ENCODE data around the gene CHP1.
"Not testable (repeated sequence)": the region's sequence is repeated elsewhere in the genome, so short reads cannot be mapped to it uniquely, and the experiment has no call there.

Gene CHP1

DNA sequence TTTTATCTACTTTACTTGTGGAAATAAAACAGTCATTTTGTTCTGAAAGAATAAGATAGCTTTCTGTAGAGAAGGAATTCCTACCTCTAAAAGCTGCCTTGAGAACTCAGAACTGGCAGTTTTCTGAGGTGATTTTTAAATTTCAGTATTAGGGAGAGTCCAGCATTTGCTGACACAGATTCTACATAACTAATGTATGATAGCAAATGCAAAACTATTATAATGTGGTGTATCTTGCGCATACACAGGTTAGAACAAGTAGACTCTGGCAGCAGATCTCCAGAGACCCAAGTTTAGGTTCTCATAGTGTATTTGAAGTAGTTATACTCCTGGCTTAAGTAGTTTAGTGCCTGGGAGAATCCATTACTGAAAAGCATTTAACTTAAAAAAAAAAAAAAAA lies 70.5 kb downstream of the CHP1 start:
- no peaks in the 10 kb centered on the region for H3K9me3 Mint-ChIP-seq (ENCODE audit: low read depth)
- peaks cover 2% of the 10 kb centered on the region for H3K36me3 Mint-ChIP-seq

DNA sequence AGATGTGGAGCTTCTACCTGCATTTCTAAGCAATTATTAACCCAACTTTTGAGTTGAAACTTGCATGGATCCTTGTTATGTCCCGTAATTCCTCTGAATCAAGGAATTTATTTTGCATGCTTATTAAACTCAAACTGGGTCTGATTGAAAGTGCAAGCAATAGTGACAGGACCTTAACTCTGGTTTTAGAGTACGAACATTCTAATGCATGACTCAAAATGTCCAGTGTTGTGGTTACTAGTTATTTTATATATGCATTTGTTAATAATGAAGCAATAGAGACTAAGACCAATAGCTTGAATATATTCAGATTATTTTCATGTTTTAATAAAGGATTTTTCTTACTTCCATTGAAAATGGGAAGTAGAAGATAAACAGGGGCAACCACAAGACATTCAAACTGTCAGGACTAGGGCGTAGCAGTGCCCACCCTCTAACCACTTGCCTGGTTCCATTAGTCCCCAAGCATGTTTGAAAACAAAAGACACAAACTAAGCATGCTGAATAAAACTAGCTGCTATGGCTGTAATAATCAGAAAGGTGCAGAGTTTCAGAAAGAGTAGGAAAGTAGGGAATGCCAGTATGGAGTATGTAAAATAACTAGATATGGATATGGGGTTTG lies 73.2 kb downstream of the CHP1 start:
- peaks cover 2% of the 10 kb centered on the region for H3K36me3 Mint-ChIP-seq
- H3K27ac Mint-ChIP-seq: peak overlapping the region; percentile 12

More for the DNA sequence above, 70.5 kb downstream of the CHP1 start:
- Mint-ChIP-seq H3K4me1 (ENCODE audit: low read depth) (no peaks in the 10 kb centered on the region), H3K4me3 (no peak overlapping the region), H3K27ac (no peak overlapping the region), H3K27me3 (no peaks in the 10 kb centered on the region)

DNA sequence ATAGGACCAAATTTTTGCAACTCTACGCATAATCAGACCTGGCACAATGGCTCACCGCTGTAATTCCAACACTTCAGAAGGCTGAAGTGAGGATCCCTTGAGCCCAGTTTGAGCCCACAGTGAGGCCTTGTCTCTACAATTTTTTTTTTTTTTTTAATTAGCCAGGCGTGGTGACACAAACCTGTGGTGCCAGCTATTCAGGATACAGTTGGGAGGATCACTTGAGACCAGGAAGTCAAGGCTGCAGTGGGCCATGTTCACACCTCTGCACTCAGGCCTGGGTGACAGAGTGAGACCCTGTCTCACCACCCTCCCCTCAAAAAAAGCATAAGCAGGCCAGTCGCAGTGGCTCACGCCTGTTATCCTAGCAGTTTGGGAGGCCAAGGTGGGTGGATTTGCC lies 76.6 kb downstream of the CHP1 start:
- Mint-ChIP-seq H3K9me3 (ENCODE audit: low read depth) (no peaks in the 10 kb centered on the region), H3K4me1 (ENCODE audit: low read depth) (no peaks in the 10 kb centered on the region), H3K36me3 (no peaks in the 10 kb centered on the region), H3K27me3 (no peaks in the 10 kb centered on the region), H3K27ac (no peak overlapping the region), H3K4me3 (no peak overlapping the region)

More for the DNA sequence above, 73.2 kb downstream of the CHP1 start:
- Mint-ChIP-seq H3K4me1 (ENCODE audit: low read depth) (no peaks in the 10 kb centered on the region), H3K4me3 (no peak overlapping the region), H3K27me3 (no peaks in the 10 kb centered on the region), H3K9me3 (ENCODE audit: low read depth) (no peaks in the 10 kb centered on the region)

DNA sequence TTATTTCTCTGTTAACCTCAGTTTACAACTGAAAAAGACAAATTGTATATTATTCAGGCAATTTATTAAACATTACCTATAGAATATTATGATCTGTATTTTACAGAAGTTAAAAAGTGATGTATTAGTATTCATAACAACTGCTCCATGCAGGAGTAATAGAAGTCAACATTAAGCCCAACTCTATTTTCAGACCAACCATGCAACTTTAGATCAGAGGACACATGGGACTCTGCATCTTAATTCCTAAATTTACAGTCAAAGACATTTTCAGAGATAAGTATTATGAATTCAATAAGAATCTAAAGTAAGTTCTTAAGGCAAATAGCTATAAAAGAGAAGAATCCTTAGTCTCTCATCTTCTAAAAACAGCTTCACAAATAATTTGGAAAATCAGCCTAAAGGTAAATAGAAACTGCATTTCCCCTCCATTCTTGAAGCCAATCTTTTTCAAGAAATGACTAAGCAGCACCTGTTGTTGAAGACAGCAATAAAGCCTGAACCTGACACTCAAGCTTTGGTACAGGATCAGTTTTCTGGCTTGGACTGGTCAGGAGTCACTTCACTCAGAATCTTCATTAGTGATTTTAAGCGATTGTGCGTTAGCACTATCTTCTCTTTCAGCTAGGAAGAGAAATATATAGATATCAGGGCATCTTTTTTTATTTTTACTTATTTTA lies 78.3 kb downstream of the CHP1 start:
- H3K27ac Mint-ChIP-seq: no peak overlapping the region
- H3K9me3 Mint-ChIP-seq (ENCODE audit: low read depth): no peaks in the 10 kb centered on the region
- H3K4me1 Mint-ChIP-seq (ENCODE audit: low read depth): no peaks in the 10 kb centered on the region
- H3K4me3 Mint-ChIP-seq: no peak overlapping the region
- H3K36me3 Mint-ChIP-seq: no peaks in the 10 kb centered on the region
- no peaks in the 10 kb centered on the region for H3K27me3 Mint-ChIP-seq

DNA sequence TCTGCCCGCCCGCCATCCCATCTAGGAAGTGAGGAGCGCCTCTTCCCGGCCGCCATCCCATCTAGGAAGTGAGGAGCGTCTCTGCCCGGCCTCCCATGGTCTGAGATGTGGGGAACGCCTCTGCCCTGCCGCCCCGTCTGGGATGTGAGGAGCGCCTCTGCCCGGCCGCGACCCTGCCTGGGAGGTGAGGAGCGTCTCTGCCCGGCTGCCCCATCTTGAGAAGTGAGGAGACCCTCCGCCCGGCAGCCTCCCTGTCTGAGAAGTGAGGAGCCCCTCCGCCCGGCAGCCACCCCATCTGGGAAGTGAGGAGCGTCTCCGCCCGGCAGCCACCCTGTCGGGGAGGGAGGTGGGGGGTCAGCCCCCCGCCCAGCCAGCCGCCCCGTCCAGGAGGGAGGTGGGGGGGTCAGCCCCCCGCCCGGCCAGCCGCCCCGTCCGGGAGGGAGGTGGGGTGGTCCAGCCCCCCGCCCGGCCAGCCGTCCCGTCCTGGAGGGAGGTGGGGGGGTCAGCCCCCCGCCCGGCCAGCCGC lies 89.8 kb downstream of the CHP1 start:
- H3K27me3 Mint-ChIP-seq; H3K27ac Mint-ChIP-seq; H3K4me1 Mint-ChIP-seq (ENCODE audit: low read depth); H3K36me3 Mint-ChIP-seq; H3K4me3 Mint-ChIP-seq; H3K9me3 Mint-ChIP-seq (ENCODE audit: low read depth): not testable (repeated sequence)

DNA sequence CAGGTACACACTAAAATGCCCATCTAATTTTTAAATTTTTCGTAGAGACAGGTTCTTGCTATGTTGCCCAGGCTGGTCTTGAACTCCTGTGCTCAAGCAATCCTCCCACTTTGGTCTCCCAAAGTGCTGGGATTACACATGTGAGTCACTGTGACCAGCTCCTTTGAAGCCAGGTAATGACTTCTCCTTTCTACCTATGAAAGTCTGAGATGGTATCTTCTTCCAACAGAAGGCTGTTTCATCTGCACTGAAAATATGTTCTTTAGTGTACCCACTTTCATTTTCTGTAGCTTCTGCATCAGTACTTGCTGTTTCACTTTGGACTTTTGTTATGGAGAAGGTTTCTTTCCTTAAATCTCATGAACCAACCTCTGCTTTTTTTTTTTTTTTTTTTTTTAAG lies 92.5 kb downstream of the CHP1 start:
- no peak overlapping the region for H3K4me3 Mint-ChIP-seq
- H3K27me3 Mint-ChIP-seq: no peaks in the 10 kb centered on the region
- no peak overlapping the region for H3K27ac Mint-ChIP-seq
- peaks cover 7% of the 10 kb centered on the region for H3K4me1 Mint-ChIP-seq (ENCODE audit: low read depth)
- peaks cover 2% of the 10 kb centered on the region for H3K36me3 Mint-ChIP-seq
- no peaks in the 10 kb centered on the region for H3K9me3 Mint-ChIP-seq (ENCODE audit: low read depth)

DNA sequence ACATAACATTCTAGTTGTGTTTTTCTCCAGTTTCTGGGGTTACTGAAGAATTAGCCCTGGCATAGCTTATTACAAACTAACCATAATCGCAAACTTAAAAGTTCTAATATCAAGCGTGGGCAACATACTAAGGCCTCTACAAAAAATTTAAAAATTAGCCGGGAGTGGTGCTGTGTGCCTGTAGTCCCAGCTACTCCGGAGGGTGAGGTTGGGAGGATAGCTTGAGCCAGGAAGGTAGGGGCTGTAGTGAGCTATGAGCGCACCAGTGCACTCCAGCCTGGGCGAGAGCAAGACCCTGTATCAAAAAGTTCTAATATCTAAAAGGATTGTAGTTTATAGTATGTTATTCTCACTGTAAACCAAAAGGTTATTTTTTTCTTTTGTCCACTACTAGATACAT lies 100.2 kb downstream of the CHP1 start:
- H3K36me3 Mint-ChIP-seq: peaks cover 5% of the 10 kb centered on the region
- no peaks in the 10 kb centered on the region for H3K9me3 Mint-ChIP-seq (ENCODE audit: low read depth)

More for the DNA sequence above, 100.2 kb downstream of the CHP1 start:
- H3K4me3 Mint-ChIP-seq: peak overlapping the region; percentile 97
- H3K4me1 Mint-ChIP-seq (ENCODE audit: low read depth): peaks cover 27% of the 10 kb centered on the region
- no peaks in the 10 kb centered on the region for H3K27me3 Mint-ChIP-seq
- H3K27ac Mint-ChIP-seq: peak overlapping the region; percentile 86

All from activated naive CD8-positive, alpha-beta T cell (primary cell).